Cortex of kidney (tissue), 1 donor: ENCODE data around the gene CASKIN1.
"Not testable (repeated sequence)": the region's sequence is repeated elsewhere in the genome, so short reads cannot be mapped to it uniquely, and the experiment has no call there.

Experiments
- DNase-seq: peaks from one replicate; lab custom pipeline; 2025; lab: John Stamatoyannopoulos, UW

The CASKIN1 gene

DNA sequence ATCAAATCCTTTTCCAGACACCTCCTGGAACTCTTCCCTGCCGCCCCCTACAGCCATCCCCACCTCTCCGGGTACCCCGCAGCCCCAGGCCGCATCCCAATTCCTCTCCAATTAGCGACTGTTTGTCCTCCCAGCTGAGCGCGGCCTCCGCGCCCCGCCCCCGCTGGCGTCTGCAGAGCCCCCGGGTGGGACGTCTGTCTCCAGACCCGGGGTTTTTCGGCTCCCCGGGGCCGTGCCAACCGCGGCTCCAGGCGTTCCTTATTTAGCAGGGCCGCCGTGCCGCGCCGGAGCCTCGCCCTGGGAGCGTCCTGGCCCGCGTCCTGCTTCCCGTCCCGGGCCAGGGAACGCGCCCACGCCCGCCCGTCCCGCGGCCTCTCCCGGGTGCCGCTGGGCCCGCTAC, 61.3 kb downstream of the CASKIN1 start:
- DNase-seq = not testable (repeated sequence)

GRCh38 chr16:2133797-2134196, 62.6 kb downstream of the CASKIN1 start:
- not testable (repeated sequence) for DNase-seq

- not testable (repeated sequence) for DNase-seq
Observed at GRCh38 chr16:2129890-2130447, 66.4 kb downstream of the CASKIN1 start.

GRCh38 chr16:2129251-2129650, 67.2 kb downstream of the CASKIN1 start:
- DNase-seq = not testable (repeated sequence)

GRCh38 chr16:2127630-2128280, 68.7 kb downstream of the CASKIN1 start:
- DNase-seq = not testable (repeated sequence)
